Ammon's horn (tissue), 1 donor: Measurements from ENCODE around the gene ITGB6.
"Not testable (repeated sequence)": the region's sequence is repeated elsewhere in the genome, so short reads cannot be mapped to it uniquely, and the experiment has no call there.

Experiments
- DNase-seq: peaks from one replicate; pipeline ENCODE4 v3.0.0-alpha.2; 2016; ENCODE audit warnings: low spot score

Gene ITGB6

GRCh38 chr2:160139991-160140390, 60.1 kb downstream of the ITGB6 start:
- no peak for DNase-seq

DNA sequence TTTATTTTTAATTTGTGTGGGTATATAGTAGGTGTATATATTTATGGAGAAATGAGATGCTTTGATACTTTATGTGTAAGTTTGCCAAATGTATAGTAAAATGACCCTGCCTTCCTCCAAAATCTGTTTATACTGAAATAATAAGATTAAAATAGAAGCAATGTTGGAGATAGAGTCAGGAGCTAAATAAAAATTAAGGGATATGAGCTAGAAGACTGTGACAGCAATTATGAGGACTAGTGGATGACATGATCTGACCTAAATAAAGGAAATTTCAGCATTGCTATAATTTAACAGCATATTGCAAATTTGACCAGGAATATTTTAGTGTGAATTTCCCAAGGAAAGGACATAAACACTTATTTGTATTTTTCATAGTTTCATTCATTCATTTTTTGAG, 60.7 kb downstream of the ITGB6 start:
- no peak for DNase-seq

DNA sequence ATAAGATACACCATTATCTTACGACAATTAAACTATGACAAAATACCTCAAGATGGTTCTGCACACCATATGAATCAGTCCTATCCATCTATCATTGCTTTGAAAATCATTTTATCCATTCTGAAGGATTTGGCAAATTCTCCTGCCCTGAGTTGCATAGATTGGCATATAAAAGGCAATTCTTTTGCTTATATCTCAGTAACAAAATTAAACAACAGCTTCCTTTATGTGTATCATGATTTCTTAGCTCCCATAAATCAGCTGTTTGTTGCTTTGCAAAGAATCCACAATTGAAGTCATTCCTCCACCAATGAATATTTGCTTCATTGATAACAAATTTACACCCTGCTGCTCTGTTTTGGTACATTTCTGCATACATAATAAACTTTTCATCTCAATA, 61.7 kb downstream of the ITGB6 start:
- DNase-seq: no peak

DNA sequence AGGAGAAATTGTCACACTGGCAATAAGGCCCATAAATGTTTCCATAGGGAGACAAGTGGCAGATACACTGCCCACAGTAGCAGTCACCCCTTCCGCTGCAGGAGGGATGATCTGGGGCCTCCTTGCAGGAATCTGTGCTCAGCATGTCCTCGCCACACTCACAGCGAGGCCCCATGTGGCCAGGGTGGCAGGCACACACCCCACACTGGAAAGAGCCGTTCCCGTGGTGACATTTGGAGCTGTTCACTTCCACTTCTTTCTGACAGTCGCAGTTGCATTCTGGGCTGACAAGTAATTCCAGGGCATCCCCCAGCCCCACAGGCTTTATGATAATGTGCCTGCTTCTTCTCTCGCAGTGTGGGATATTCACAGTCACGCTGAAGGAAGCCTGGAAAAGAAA, 62.6 kb downstream of the ITGB6 start:
- DNase-seq: no peak

GRCh38 chr2:160132761-160133160, 67.3 kb downstream of the ITGB6 start:
- no peak for DNase-seq

- DNase-seq: no peak
These were observed 73.3 kb downstream of the ITGB6 start for GRCh38 chr2:160126756-160127155.

DNA sequence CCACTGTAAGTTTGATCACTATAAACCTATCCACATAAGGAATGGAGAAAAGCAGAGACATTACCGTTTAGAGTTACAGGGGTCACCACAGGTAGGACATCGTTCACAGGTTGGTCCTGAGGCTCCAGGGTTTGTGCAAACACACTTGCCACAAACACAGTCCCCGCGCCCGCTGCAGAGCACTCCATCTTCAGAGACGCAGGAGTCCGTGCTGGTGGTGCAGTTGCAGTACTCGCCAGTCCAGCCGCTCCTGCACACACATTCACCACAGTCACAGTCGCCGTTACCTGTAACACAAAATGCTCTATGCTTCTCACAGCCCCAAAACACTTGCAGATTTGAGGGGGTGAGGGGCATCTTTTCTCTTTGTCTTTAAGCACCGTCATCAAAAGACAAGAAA, 73.8 kb downstream of the ITGB6 start:
- DNase-seq: no peak

DNA sequence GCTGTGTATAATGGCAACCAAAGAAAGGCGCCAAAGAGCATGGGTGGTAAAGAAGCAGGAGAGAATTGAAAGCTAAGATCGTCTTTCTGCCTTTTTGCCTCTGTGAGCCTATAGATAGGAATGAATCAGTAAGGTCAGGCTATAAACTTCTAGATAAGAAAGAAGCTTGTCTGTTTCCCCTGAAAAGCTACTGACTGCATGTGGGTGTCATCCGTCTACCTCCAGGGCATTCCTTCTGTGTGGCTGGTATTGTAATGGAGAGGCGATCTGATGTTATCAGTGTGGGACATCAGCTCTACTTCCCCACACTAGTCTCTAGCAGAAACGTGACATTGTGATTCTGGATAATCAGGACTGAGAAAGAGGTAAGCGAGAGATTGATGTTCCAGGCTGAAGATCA, 74.2 kb downstream of the ITGB6 start:
- no peak for DNase-seq

DNA sequence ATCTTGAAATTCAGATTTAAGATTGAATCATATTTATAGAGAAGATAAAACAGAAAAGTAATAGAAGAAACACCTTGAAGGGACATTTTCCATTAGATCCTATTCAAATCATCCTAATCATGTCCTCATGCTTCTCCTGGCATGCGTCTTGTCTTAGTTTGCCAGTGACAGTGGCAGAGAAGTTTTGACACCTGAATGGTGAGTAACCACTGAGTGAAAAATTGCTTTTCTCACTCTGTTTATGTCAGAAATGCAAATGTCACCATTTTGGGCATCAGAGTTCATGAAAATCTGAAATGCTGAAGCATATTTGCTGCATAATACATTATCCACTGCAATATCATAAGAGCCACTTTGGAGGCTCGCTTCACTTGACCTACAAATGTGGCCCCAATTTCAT, 74.7 kb downstream of the ITGB6 start:
- DNase-seq: no peak

- no peak for DNase-seq
These were observed 75.5 kb downstream of the ITGB6 start for GRCh38 chr2:160124571-160124970.

- not testable (repeated sequence) for DNase-seq
These were observed 85.4 kb downstream of the ITGB6 start for GRCh38 chr2:160114721-160115120.

GRCh38 chr2:160114020-160114419, 86.1 kb downstream of the ITGB6 start:
- no peak for DNase-seq

- DNase-seq: no peak
These were observed 87.9 kb downstream of the ITGB6 start for GRCh38 chr2:160111951-160112798.

GRCh38 chr2:160110674-160111239, 89.3 kb downstream of the ITGB6 start:
- DNase-seq: no peak

GRCh38 chr2:160109939-160110673, 90.0 kb downstream of the ITGB6 start:
- DNase-seq: peak; percentile 84

GRCh38 chr2:160109243-160109642, 90.8 kb downstream of the ITGB6 start:
- no peak for DNase-seq

DNA sequence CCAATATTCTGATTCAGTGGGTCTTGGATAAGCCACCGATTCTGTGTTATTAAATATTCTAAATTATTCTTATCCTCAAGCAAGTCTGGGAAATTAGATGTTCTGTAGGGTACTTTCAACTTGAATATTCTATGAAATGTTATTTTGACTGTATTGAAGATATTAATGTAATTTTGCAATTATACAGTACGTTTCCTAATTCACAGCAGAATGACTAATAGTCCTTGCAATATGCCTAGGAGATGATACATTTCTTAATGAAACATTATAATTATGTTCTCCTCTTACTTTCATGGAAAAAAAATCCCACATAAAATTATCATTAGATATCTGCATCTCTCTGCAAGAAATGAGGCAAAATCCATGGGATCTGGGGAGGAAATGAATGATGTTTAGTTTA, 91.4 kb downstream of the ITGB6 start:
- DNase-seq: no peak

- no peak for DNase-seq
These were observed 94.7 kb downstream of the ITGB6 start for GRCh38 chr2:160105366-160105765.

- DNase-seq: no peak
These were observed 96.0 kb downstream of the ITGB6 start for GRCh38 chr2:160104115-160104514.

DNA sequence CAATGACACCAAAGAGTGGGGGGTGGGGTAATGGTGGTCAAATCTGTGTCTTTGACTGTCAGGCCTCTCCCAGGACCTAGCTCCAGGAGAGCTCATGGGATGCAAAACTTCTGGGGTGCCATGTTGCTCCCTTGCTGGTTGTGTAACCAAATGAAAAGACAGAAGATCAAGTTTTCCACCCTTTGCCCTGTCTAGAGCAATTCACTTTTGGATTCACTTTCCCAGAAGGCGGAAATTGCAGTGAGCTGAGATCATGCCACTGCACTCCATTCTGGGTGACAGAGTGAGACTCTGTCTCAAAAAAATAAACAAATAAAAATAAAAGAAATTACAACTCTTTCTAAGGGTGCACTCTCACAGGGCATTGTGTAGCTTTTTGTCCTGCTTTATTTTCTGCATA, 102.7 kb downstream of the ITGB6 start:
- DNase-seq: no peak

GRCh38 chr2:160096409-160096808, 103.7 kb downstream of the ITGB6 start:
- no peak for DNase-seq

GRCh38 chr2:160092445-160092844, 107.6 kb downstream of the ITGB6 start:
- no peak for DNase-seq

- DNase-seq: no peak
These were observed 108.7 kb downstream of the ITGB6 start for GRCh38 chr2:160091381-160091780.
